Measurements from ENCODE around the gene RIOK2.

RIOK2 gene

DNA sequence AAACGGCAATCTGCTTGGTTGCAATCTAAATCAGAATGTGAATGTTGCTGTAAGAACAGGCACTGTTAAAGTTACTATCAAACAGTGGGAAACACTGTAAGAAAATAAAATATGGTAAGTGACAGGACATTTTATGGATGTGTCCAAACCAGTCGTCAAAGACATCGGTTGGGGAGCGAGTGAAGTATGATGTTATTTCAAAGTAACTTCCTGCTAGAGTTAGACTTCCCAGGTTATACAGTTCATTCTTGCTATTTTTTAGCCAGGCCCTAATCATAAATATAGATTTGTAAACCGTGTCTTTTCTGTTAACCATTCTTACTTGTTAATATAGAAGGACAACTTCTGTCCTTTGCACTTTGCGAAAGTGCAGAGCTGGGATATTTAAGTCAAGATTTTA lies 70.8 kb downstream of the RIOK2 start:
- POLR2A ChIA-PET, result no interaction called here
- no peak overlapping the region for H3K27ac ChIP-seq (ENCODE audit: extremely low read depth, low read depth, low read length)
- H3K36me3 ChIP-seq (ENCODE audit: control insufficient read depth in 2 of 2, insufficient read depth in 1 of 2, low read length in 2 of 2), result no peaks in the 10 kb centered on the region
- TF ChIP-seq ZNF416 (tag by site-specific recombination; IDR thresholded peaks at IDR 0.05) (no peak), ZNF394 (tag by site-specific recombination; IDR thresholded peaks at IDR 0.05; ENCODE audit: borderline replicate concordance) (no peak), SP7 (tag by site-specific recombination; IDR thresholded peaks at IDR 0.05) (no peak), ZBTB48 (tag by site-specific recombination; IDR thresholded peaks at IDR 0.05) (no peak), ZNF561 (tag by site-specific recombination; IDR thresholded peaks at IDR 0.05; ENCODE audit: borderline replicate concordance) (no peak), ZNF777 (tag by site-specific recombination; IDR thresholded peaks at IDR 0.05; ENCODE audit: borderline replicate concordance) (no peak), KLF16 (tag by site-specific recombination; IDR thresholded peaks at IDR 0.05) (no peak)
- TF ChIP-seq, protein P1, sequence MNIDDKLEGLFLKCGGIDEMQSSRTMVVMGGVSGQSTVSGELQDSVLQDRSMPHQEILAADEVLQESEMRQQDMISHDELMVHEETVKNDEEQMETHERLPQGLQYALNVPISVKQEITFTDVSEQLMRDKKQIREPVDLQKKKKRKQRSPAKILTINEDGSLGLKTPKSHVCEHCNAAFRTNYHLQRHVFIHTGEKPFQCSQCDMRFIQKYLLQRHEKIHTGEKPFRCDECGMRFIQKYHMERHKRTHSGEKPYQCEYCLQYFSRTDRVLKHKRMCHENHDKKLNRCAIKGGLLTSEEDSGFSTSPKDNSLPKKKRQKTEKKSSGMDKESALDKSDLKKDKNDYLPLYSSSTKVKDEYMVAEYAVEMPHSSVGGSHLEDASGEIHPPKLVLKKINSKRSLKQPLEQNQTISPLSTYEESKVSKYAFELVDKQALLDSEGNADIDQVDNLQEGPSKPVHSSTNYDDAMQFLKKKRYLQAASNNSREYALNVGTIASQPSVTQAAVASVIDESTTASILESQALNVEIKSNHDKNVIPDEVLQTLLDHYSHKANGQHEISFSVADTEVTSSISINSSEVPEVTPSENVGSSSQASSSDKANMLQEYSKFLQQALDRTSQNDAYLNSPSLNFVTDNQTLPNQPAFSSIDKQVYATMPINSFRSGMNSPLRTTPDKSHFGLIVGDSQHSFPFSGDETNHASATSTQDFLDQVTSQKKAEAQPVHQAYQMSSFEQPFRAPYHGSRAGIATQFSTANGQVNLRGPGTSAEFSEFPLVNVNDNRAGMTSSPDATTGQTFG (tag by site-specific recombination; IDR thresholded peaks at IDR 0.05; ENCODE audit: borderline replicate concordance), result no peak
- TF ChIP-seq, protein P2, sequence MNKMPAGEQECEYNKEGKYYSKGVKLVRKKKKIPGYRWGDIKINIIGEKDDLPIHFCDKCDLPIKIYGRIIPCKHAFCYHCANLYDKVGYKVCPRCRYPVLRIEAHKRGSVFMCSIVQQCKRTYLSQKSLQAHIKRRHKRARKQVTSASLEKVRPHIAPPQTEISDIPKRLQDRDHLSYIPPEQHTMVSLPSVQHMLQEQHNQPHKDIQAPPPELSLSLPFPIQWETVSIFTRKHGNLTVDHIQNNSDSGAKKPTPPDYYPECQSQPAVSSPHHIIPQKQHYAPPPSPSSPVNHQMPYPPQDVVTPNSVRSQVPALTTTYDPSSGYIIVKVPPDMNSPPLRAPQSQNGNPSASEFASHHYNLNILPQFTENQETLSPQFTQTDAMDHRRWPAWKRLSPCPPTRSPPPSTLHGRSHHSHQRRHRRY (tag by site-specific recombination; IDR thresholded peaks at IDR 0.05), result no peak
- TF ChIP-seq, protein P3, sequence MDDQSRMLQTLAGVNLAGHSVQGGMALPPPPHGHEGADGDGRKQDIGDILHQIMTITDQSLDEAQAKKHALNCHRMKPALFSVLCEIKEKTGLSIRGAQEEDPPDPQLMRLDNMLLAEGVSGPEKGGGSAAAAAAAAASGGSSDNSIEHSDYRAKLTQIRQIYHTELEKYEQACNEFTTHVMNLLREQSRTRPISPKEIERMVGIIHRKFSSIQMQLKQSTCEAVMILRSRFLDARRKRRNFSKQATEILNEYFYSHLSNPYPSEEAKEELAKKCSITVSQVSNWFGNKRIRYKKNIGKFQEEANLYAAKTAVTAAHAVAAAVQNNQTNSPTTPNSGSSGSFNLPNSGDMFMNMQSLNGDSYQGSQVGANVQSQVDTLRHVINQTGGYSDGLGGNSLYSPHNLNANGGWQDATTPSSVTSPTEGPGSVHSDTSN (CRISPR knock-in tag; IDR thresholded peaks at IDR 0.05), result no peak
- TF ChIP-seq, protein P4, sequence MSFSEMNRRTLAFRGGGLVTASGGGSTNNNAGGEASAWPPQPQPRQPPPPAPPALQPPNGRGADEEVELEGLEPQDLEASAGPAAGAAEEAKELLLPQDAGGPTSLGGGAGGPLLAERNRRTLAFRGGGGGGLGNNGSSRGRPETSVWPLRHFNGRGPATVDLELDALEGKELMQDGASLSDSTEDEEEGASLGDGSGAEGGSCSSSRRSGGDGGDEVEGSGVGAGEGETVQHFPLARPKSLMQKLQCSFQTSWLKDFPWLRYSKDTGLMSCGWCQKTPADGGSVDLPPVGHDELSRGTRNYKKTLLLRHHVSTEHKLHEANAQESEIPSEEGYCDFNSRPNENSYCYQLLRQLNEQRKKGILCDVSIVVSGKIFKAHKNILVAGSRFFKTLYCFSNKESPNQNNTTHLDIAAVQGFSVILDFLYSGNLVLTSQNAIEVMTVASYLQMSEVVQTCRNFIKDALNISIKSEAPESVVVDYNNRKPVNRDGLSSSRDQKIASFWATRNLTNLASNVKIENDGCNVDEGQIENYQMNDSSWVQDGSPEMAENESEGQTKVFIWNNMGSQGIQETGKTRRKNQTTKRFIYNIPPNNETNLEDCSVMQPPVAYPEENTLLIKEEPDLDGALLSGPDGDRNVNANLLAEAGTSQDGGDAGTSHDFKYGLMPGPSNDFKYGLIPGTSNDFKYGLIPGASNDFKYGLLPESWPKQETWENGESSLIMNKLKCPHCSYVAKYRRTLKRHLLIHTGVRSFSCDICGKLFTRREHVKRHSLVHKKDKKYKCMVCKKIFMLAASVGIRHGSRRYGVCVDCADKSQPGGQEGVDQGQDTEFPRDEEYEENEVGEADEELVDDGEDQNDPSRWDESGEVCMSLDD (tag by site-specific recombination; IDR thresholded peaks at IDR 0.05), result no peak
- H3K9me3 ChIP-seq (ENCODE audit: control insufficient read depth, insufficient read depth, low read depth, low read length), result no peaks in the 10 kb centered on the region
- no peak overlapping the region for H3K4me3 ChIP-seq (ENCODE audit: low read depth, low read length)
- CTCF ChIA-PET, result interaction anchor here (0.7 kb wide), 1 partner anchor 16 kb away, joined by 3 read pairs; no protein-coding TSS in a partner anchor
- no peaks in the 10 kb centered on the region for H3K4me1 ChIP-seq (ENCODE audit: control insufficient read depth, insufficient read depth, low read length)

DNA sequence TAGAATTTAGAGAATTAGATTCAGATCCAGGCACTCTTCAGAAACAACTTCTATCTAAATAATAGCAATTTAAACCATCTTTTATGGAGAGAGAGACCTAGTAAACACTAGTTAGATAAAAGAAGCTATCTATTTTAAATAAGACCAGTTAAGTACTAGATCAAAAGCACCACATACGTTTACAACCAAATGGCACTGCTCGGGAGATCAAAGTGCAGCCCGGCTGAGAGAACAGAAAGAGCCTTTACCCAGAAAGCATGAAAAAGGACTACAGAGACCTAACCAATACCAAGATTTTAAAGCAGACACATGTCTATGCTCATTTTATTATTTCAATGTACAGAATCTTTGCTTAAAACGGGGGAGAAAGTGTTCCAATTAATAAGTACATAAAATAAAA lies 71.4 kb downstream of the RIOK2 start:
- POLR2A ChIA-PET, result no interaction called here
- no peaks in the 10 kb centered on the region for H3K4me1 ChIP-seq (ENCODE audit: control insufficient read depth, insufficient read depth, low read length)
- CTCF ChIA-PET, result interaction anchor here (0.7 kb wide), 1 partner anchor 1117 kb away, joined by 3 read pairs; no protein-coding TSS in a partner anchor
- no peaks in the 10 kb centered on the region for H3K9me3 ChIP-seq (ENCODE audit: control insufficient read depth, insufficient read depth, low read depth, low read length)
- no peak for TF ChIP-seq ZNF701 (tag by site-specific recombination; IDR thresholded peaks at IDR 0.05)
- TF ChIP-seq ZNF555 (tag by site-specific recombination; conservative IDR thresholded peaks at IDR 0.05), result no peak
- TF ChIP-seq ZNF175 (tag by site-specific recombination; IDR thresholded peaks at IDR 0.05), result no peak
- TF ChIP-seq, protein P5, sequence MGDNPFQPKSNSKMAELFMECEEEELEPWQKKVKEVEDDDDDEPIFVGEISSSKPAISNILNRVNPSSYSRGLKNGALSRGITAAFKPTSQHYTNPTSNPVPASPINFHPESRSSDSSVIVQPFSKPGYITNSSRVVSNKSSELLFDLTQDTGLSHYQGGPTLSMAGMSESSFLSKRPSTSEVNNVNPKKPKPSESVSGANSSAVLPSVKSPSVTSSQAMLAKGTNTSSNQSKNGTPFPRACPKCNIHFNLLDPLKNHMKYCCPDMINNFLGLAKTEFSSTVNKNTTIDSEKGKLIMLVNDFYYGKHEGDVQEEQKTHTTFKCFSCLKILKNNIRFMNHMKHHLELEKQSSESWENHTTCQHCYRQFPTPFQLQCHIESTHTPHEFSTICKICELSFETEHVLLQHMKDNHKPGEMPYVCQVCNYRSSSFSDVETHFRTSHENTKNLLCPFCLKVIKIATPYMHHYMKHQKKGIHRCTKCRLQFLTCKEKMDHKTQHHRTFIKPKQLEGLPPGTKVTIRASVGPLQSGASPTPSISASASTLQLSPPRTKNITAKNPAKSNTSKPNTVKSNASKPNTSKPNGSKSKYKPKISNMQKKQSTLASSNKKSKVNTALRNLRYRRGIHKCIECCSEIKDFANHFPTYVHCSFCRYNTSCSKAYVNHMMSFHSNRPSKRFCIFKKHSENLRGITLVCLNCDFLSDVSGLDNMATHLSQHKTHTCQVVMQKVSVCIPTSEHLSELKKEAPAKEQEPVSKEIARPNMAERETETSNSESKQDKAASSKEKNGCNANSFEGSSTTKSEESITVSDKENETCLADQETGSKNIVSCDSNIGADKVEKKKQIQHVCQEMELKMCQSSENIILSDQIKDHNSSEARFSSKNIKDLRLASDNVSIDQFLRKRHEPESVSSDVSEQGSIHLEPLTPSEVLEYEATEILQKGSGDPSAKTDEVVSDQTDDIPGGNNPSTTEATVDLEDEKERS (tag by site-specific recombination; IDR thresholded peaks at IDR 0.05), result no peak
- TF ChIP-seq, protein P6, sequence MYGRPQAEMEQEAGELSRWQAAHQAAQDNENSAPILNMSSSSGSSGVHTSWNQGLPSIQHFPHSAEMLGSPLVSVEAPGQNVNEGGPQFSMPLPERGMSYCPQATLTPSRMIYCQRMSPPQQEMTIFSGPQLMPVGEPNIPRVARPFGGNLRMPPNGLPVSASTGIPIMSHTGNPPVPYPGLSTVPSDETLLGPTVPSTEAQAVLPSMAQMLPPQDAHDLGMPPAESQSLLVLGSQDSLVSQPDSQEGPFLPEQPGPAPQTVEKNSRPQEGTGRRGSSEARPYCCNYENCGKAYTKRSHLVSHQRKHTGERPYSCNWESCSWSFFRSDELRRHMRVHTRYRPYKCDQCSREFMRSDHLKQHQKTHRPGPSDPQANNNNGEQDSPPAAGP (tag by site-specific recombination; IDR thresholded peaks at IDR 0.05), result no peak
- no peak for TF ChIP-seq REPIN1 (tag by site-specific recombination; IDR thresholded peaks at IDR 0.05; ENCODE audit: low read depth)
- no peak for TF ChIP-seq SALL2 (tag by site-specific recombination; IDR thresholded peaks at IDR 0.05; ENCODE audit: borderline replicate concordance)
- no peak for TF ChIP-seq ZNF544 (tag by site-specific recombination; IDR thresholded peaks at IDR 0.05)
- TF ChIP-seq ZNF785 (tag by site-specific recombination; IDR thresholded peaks at IDR 0.05), result no peak
- TF ChIP-seq ZNF585B (tag by site-specific recombination; IDR thresholded peaks at IDR 0.05), result no peak
- TF ChIP-seq ZNF624 (tag by site-specific recombination; IDR thresholded peaks at IDR 0.05), result no peak
- no peak overlapping the region for H3K27ac ChIP-seq (ENCODE audit: extremely low read depth, low read depth, low read length)
- H3K36me3 ChIP-seq (ENCODE audit: control insufficient read depth in 2 of 2, insufficient read depth in 1 of 2, low read length in 2 of 2), result no peaks in the 10 kb centered on the region
- no peak overlapping the region for H3K4me3 ChIP-seq (ENCODE audit: low read depth, low read length)

Data from HEK293 (cell line).